HCEC 1CT (cell line): ENCODE measurements around the gene CCBE1.
"Not testable (repeated sequence)": the region's sequence is repeated elsewhere in the genome, so short reads cannot be mapped to it uniquely, and the experiment has no call there.

Source experiments
- DNase-seq: peaks from one replicate; pipeline ENCODE4 v3.0.0-alpha.2; 2017

The CCBE1 gene

GRCh38 chr18:59650266-59650820 lies 46.9 kb downstream of the CCBE1 start:
- no peak for DNase-seq

GRCh38 chr18:59649591-59649990 lies 47.6 kb downstream of the CCBE1 start:
- DNase-seq, result peak; percentile 38

- DNase-seq, result not testable (repeated sequence)
These were observed 48.8 kb downstream of the CCBE1 start for GRCh38 chr18:59648469-59648868.

GRCh38 chr18:59646963-59647307 lies 50.3 kb downstream of the CCBE1 start:
- DNase-seq, result peak; percentile 65

GRCh38 chr18:59646228-59646962 lies 50.8 kb downstream of the CCBE1 start:
- DNase-seq, result peak; percentile 19

GRCh38 chr18:59643740-59644139 lies 53.5 kb downstream of the CCBE1 start:
- no peak for DNase-seq

- DNase-seq, result no peak
These were observed 56.5 kb downstream of the CCBE1 start for GRCh38 chr18:59640721-59641120.

- peak; percentile 26 for DNase-seq
These were observed 57.4 kb downstream of the CCBE1 start for GRCh38 chr18:59639821-59640220.

GRCh38 chr18:59639136-59639535 lies 58.1 kb downstream of the CCBE1 start:
- peak; percentile 56 for DNase-seq

- no peak for DNase-seq
These were observed 63.2 kb downstream of the CCBE1 start for GRCh38 chr18:59633961-59634485.

GRCh38 chr18:59633317-59633716 lies 63.9 kb downstream of the CCBE1 start:
- DNase-seq, result no peak

GRCh38 chr18:59631583-59632181 lies 65.5 kb downstream of the CCBE1 start:
- DNase-seq, result peak; percentile 39

- DNase-seq, result no peak
These were observed 67.3 kb downstream of the CCBE1 start for GRCh38 chr18:59629894-59630293.

GRCh38 chr18:59628995-59629394 lies 68.2 kb downstream of the CCBE1 start:
- no peak for DNase-seq

GRCh38 chr18:59627414-59627813 lies 69.8 kb downstream of the CCBE1 start:
- DNase-seq, result no peak

GRCh38 chr18:59624369-59624765 lies 72.9 kb downstream of the CCBE1 start:
- DNase-seq, result no peak

GRCh38 chr18:59623456-59624368 lies 73.5 kb downstream of the CCBE1 start:
- DNase-seq, result peak; percentile 80

- DNase-seq, result peak; percentile 45
These were observed 76.2 kb downstream of the CCBE1 start for GRCh38 chr18:59621027-59621426.

- DNase-seq, result peak; percentile 29
These were observed 76.8 kb downstream of the CCBE1 start for GRCh38 chr18:59620381-59620780.

GRCh38 chr18:59619816-59620215 lies 77.4 kb downstream of the CCBE1 start:
- DNase-seq, result no peak

- no peak for DNase-seq
These were observed 79.7 kb downstream of the CCBE1 start for GRCh38 chr18:59617468-59617932.

- no peak for DNase-seq
These were observed 80.7 kb downstream of the CCBE1 start for GRCh38 chr18:59616501-59616900.

GRCh38 chr18:59613903-59614302 lies 83.3 kb downstream of the CCBE1 start:
- DNase-seq, result no peak
